Upper lobe of left lung (tissue), 6 donors: ENCODE results near the gene PIGQ. TPM values are rescaled to one million over a fixed set of nuclear protein-coding genes. Genes with fewer than 3 reads are reported as not detected.

Experiments
- ATAC-seq, 2 donors: fragments of 200-7000 bp; cut with Tn5 transposase; one replicate each; pipeline ENCODE4 v1.9.1; 2022; ENCODE audit warnings: mild to moderate bottlenecking in 2 of 2, moderate library complexity in 2 of 2; ENCODE audit not compliant: low FRiP score in 2 of 2
- DNase-seq, 2 donors: peaks; one replicate each; pipeline ENCODE4 v3.0.0-alpha.2; 2019 to 2020
- H3K27ac ChIP-seq, 4 donors: fragments of 200-600 bp; sonication (generic); one replicate each; pipeline ENCODE4 v1.5.1; 2016 to 2019
- H3K27me3 ChIP-seq, 4 donors: fragments of 200-600 bp; sonication (generic); one replicate each; pipeline ENCODE4 v1.5.1; 2017 to 2019
- H3K36me3 ChIP-seq, 4 donors: fragments of 200-600 bp; sonication (generic); one replicate each; pipeline ENCODE4 v1.5.1; 2016 to 2019
- H3K4me1 ChIP-seq, 4 donors: fragments of 200-600 bp; sonication (generic); one replicate each; pipeline ENCODE4 v1.5.1; 2018 to 2019
- H3K4me3 ChIP-seq, 4 donors: fragments of 200-600 bp; sonication (generic); one replicate each; pipeline ENCODE4 v1.5.1; 2017 to 2019; ENCODE audit warnings: mild to moderate bottlenecking in 2 of 4, moderate library complexity in 1 of 4
- H3K9me3 ChIP-seq, 4 donors: fragments of 200-600 bp; sonication (generic); one replicate each; pipeline ENCODE4 v1.5.1; 2018 to 2019
- EP300 ChIP-seq, 4 donors: sonication (generic); formaldehyde crosslinking; IDR thresholded peaks; one replicate each; pipeline ENCODE4 v1.5.1; 2017; ENCODE audit warnings: antibody characterized with exemption in 4 of 4, control low read depth in 2 of 4
- POLR2A ChIP-seq, 4 donors: fragments of 450-650 bp; IDR thresholded peaks; one replicate each; pipeline ENCODE4 v1.5.1; 2016 to 2017; ENCODE audit warnings: antibody characterized with exemption in 4 of 4, mild to moderate bottlenecking in 2 of 4
- POLR2AphosphoS5 ChIP-seq, 2 donors: sonication (generic); formaldehyde crosslinking; IDR thresholded peaks; one replicate each; pipeline ENCODE4 v1.5.1; 2017; ENCODE audit warnings: antibody characterized with exemption in 2 of 2
- WGBS, 2 donors: methylation state at CpG; one replicate each; pipeline ENCODE4 v1.1.5; 2017 to 2018; 5-methylcytosine and 5-hydroxymethylcytosine counted together
- total RNA-seq, 6 donors: library from RNA; depleted of rRNA in 4 of 6; stranded (reverse); fragments of >200 nt in 4 of 6; gene quantifications; one replicate each; pipeline versions ENCODE4 v1.1.0 to v1.2.1, GENCODE V29; 2016 to 2021
- TF ChIP-seq, protein P1 (sequence below), 6 experiments: fragments of 450-650 bp in 4 of 6; fragments of 200-600 bp in 2 of 6; sonication (generic) in 2 of 6; IDR thresholded peaks; one replicate each; pipeline ENCODE4 v1.5.1; 2016 to 2019; ENCODE audit warnings: antibody characterized with exemption in 6 of 6
- donor health status: DM: no; HTN: no; CAD: no; lungs with moderate emphysema.
- donor health status: DM: no; HTN: yes; CAD: no; lungs with severe emphysema.

PIGQ gene
- total RNA-seq, 6 donors from 2014 or later, result 42.7 to 153 (median 79.6) TPM

DNA sequence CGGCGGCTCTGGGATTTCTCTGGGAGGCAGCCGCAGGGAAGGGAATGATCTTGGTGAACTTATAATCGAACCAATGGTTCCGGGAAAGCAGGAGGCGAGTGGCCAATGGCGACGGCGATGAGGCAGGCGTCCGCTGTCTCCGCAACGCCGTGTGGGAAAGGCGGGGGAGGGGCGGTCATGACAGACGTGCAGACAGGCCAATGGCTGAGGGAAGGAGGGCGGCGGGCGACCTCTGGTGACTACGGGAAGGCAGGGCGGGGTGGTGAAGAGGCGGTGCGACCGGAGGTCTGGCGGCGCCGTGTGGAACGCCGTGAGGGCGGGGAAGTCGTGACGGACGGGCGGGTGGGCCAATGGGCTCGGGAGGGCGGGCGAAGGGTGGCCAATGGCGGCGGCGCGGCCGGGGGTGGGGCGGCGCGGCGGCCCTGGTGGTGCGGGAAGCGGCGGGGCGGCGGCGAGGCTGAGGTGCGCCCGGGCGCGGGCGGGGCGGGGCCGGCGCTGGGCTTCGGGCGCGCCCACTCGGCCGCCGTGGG, 20.0 kb downstream of the PIGQ start, which contains the start of gene RAB40C:
TSS of gene RAB40C (plus strand) at position 409 of the 530 bp plus-strand sequence. CDS start 226 bp downstream, outside the sequence.
- ATAC-seq (peak; percentile 95 to 96), DNase-seq (peak; percentile 98)
- Histone ChIP-seq H3K36me3 (peaks cover 0 to 3% (median 0%) of the 10 kb centered on the region in 4 donors), H3K27ac (peak within 1 kb of the TSS; percentile 95 to 98 (median 96)), H3K4me3 (peak within 1 kb of the TSS; percentile 72 to 96 (median 84)), H3K27me3 (no peaks in the 10 kb centered on the region), H3K9me3 (no peaks in the 10 kb centered on the region), H3K4me1 (peaks cover 47 to 67% (median 61%) of the 10 kb centered on the region in 4 donors)
- WGBS, 2 donors, result 0 to 1% methylated on average over 3 to 33 of the region's 67 CpGs
- TF ChIP-seq EP300 (IDR thresholded peaks at IDR 0.05) (peak in 1 of 4 donors; percentile 27), POLR2AphosphoS5 (IDR thresholded peaks at IDR 0.05) (peak; percentile 28 to 43), POLR2A (IDR thresholded peaks at IDR 0.05) (no peak)
- TF ChIP-seq, protein P1, sequence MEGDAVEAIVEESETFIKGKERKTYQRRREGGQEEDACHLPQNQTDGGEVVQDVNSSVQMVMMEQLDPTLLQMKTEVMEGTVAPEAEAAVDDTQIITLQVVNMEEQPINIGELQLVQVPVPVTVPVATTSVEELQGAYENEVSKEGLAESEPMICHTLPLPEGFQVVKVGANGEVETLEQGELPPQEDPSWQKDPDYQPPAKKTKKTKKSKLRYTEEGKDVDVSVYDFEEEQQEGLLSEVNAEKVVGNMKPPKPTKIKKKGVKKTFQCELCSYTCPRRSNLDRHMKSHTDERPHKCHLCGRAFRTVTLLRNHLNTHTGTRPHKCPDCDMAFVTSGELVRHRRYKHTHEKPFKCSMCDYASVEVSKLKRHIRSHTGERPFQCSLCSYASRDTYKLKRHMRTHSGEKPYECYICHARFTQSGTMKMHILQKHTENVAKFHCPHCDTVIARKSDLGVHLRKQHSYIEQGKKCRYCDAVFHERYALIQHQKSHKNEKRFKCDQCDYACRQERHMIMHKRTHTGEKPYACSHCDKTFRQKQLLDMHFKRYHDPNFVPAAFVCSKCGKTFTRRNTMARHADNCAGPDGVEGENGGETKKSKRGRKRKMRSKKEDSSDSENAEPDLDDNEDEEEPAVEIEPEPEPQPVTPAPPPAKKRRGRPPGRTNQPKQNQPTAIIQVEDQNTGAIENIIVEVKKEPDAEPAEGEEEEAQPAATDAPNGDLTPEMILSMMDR (IDR thresholded peaks at IDR 0.05), result peak in 1 of 6 experiments; percentile 5

DNA sequence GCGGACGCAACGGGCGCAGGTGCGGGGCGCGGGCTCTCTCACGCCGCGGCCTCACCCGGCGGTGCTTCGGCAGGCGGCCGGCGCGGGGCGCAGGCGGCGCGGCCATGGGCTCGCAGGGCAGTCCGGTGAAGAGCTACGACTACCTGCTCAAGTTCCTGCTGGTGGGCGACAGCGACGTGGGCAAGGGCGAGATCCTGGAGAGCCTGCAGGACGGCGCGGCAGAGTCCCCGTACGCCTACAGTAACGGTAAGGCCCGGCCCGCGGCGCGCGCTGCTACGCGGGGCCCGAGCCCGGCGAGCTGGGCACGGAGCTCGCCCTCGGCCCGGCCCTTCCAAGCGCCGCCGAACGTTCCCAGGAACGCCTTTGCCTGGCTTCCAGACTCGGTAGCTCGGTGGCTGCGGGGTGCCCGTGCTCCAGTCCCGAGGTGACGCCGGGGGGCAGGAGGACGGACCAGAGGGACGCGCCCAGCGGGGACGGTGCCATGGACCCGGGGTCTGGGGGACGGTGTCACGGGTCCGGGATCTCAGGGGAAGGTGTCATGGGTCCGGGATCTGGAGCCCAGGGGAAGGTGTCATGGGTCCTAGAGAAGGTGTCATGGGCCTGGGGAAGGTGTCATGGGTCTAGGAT, 20.5 kb downstream of the PIGQ start:
- Histone ChIP-seq H3K4me3 (peak overlapping the region; percentile 69 to 96 (median 84)), H3K27ac (peak overlapping the region; percentile 86 to 92 (median 90)), H3K4me1 (peaks cover 47 to 72% (median 67%) of the 10 kb centered on the region in 4 donors), H3K36me3 (peaks cover 0 to 3% (median 0%) of the 10 kb centered on the region in 4 donors), H3K27me3 (no peaks in the 10 kb centered on the region), H3K9me3 (no peaks in the 10 kb centered on the region)
- DNase-seq (no peak), ATAC-seq (no peak)
- WGBS, 2 donors, result 0% methylated on average over 5 to 25 of the region's 71 CpGs
- TF ChIP-seq POLR2A (IDR thresholded peaks at IDR 0.05) (peak in 2 of 4 donors; percentile 48 to 57), POLR2AphosphoS5 (IDR thresholded peaks at IDR 0.05) (no peak), EP300 (IDR thresholded peaks at IDR 0.05) (no peak)
- TF ChIP-seq, protein P1 (IDR thresholded peaks at IDR 0.05), result peak in 2 of 6 experiments; percentile 20 to 25

DNA sequence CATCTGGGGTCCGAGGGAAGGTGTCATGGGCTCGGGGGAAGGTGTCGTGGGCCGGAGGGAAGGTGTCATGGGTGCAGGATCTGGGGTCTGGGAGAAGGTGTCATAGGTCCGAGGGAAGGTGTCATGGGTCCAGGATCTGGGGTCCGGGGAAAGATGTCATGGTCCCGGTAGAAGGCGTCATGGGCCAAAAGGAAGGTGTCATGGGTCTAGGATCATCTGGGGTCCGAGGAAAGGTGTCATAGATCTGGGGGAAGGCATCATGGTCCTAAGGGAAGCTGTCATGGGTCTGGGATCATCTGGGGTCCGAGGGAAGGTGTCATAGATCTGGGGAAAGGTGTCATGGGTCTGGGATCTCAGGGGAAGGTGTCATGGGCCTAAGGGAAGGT, 21.0 kb downstream of the PIGQ start:
- Histone ChIP-seq H3K4me1 (peaks cover 50 to 76% (median 69%) of the 10 kb centered on the region in 4 donors), H3K4me3 (peak overlapping the region; percentile 69 to 96 (median 84)), H3K9me3 (no peaks in the 10 kb centered on the region), H3K27ac (peak overlapping the region; percentile 86 to 92 (median 90)), H3K36me3 (peaks cover 0 to 3% (median 0%) of the 10 kb centered on the region in 4 donors), H3K27me3 (no peaks in the 10 kb centered on the region)
- TF ChIP-seq POLR2A (IDR thresholded peaks at IDR 0.05), result no peak
- TF ChIP-seq, protein P1 (IDR thresholded peaks at IDR 0.05), result no peak
- no peak for TF ChIP-seq EP300 (IDR thresholded peaks at IDR 0.05)
- TF ChIP-seq POLR2AphosphoS5 (IDR thresholded peaks at IDR 0.05), result no peak
- DNase-seq (no peak), ATAC-seq (no peak)
- 47% methylated on average over 10 of the region's 10 CpGs for WGBS, 2 donors

DNA sequence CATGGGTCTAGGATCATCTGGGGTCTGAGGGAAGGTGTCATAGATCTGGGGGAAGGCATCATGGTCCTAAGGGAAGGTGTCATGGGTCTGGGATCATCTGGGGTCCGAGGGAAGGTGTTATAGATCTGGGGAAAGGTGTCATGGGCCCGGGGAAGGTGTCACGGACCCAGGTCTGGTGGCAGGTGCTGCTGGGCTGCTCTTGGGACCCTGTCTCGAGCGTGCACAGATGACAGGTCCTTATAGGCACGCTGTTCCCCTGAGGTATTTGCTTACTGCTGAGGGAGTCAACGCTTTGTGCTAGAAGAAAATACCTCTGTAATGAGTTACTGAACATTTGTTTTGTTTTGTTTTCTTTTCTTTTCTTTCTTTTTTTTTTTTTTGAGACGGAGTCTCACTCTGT, 21.5 kb downstream of the PIGQ start:
- 55 to 57% methylated on average over 8 of the region's 8 CpGs for WGBS, 2 donors
- ATAC-seq (no peak), DNase-seq (no peak)
- H3K4me1 ChIP-seq, result peaks cover 50 to 78% (median 73%) of the 10 kb centered on the region in 4 donors
- peak overlapping the region; percentile 85 to 91 (median 87) for H3K27ac ChIP-seq
- H3K4me3 ChIP-seq, result peak overlapping the region in 3 of 4 donors; percentile 69 to 96 (median 93)
- TF ChIP-seq POLR2A (IDR thresholded peaks at IDR 0.05), result peak in 1 of 4 donors; percentile 18
- TF ChIP-seq, protein P1 (IDR thresholded peaks at IDR 0.05), result no peak
- H3K36me3 ChIP-seq, result peaks cover 0 to 4% (median under 1%) of the 10 kb centered on the region in 4 donors
- H3K9me3 ChIP-seq, result no peaks in the 10 kb centered on the region
- H3K27me3 ChIP-seq, result no peaks in the 10 kb centered on the region
